Left kidney (tissue), 2 donors: ENCODE measurements around the gene DSP. TPM values are rescaled to one million over a fixed set of nuclear protein-coding genes. Genes with fewer than 3 reads are reported as not detected.

ENCODE experiments used
- DNase-seq: peaks from one replicate; pipeline ENCODE4 v3.0.0-alpha.2; 2013
- polyA plus RNA-seq: library from polyadenylated mRNA; unstranded; fragments of 120-200 nt; gene quantifications from one replicate; pipeline ENCODE4 v1.2.1, GENCODE V29; 2013; ENCODE audit not compliant: insufficient read length

DSP gene
- polyA plus RNA-seq, 1 donor = 88.8 TPM

GRCh38 chr6:7561153-7561964, 19.9 kb downstream of the DSP start:
- DNase-seq = no peak

- no peak for DNase-seq
These were observed 21.3 kb downstream of the DSP start for GRCh38 chr6:7562769-7563168.

GRCh38 chr6:7566107-7566506, 24.6 kb downstream of the DSP start:
- no peak for DNase-seq

- DNase-seq = no peak
These were observed 25.2 kb downstream of the DSP start for GRCh38 chr6:7566617-7567173.

GRCh38 chr6:7568021-7568420, 26.6 kb downstream of the DSP start:
- DNase-seq = no peak

GRCh38 chr6:7569082-7569481, 27.6 kb downstream of the DSP start:
- DNase-seq = no peak

GRCh38 chr6:7572213-7572943, 30.9 kb downstream of the DSP start:
- DNase-seq = no peak

- DNase-seq = no peak
These were observed 33.0 kb downstream of the DSP start for GRCh38 chr6:7574500-7574899.

GRCh38 chr6:7578516-7578915, 37.0 kb downstream of the DSP start:
- no peak for DNase-seq

- no peak for DNase-seq
These were observed 37.5 kb downstream of the DSP start for GRCh38 chr6:7578931-7579330.

- no peak for DNase-seq
These were observed 38.4 kb downstream of the DSP start for GRCh38 chr6:7579851-7580250.

GRCh38 chr6:7580537-7580926, 39.1 kb downstream of the DSP start:
- DNase-seq = no peak

GRCh38 chr6:7580927-7581618, 39.6 kb downstream of the DSP start:
- DNase-seq = peak; percentile 32

GRCh38 chr6:7585287-7585930, 43.9 kb downstream of the DSP start:
- DNase-seq = no peak

- no peak for DNase-seq
These were observed 46.2 kb downstream of the DSP start for GRCh38 chr6:7587631-7588100.

- DNase-seq = no peak
These were observed 47.0 kb downstream of the DSP start for GRCh38 chr6:7588506-7588905.

- DNase-seq = no peak
These were observed 47.8 kb downstream of the DSP start for GRCh38 chr6:7589221-7589620.

GRCh38 chr6:7589949-7590917, 48.8 kb downstream of the DSP start, which contains the start of gene SNRNP48:
Gene SNRNP48 (plus strand): TSS chr6:7590198. CDS start chr6:7590258, 60 bp downstream.
- peak; percentile 96 for DNase-seq

GRCh38 chr6:7590918-7591302, 49.4 kb downstream of the DSP start:
- no peak for DNase-seq

- no peak for DNase-seq
These were observed 50.3 kb downstream of the DSP start for GRCh38 chr6:7591770-7592169.

GRCh38 chr6:7593229-7593628, 51.8 kb downstream of the DSP start:
- no peak for DNase-seq
